Right renal cortex interstitium (tissue), 3 donors: ENCODE results near the gene UBE2D1. TPM values are rescaled to one million over a fixed set of nuclear protein-coding genes. Genes with fewer than 3 reads are reported as not detected.
A peak's percentile ranks its signal among the peaks of the same experiment; 100 is the strongest.
"Not testable (repeated sequence)": the region's sequence is repeated elsewhere in the genome, so short reads cannot be mapped to it uniquely, and the experiment has no call there.

Experiments used
- DNase-seq, 3 donors: peaks; one replicate each; pipeline ENCODE4 v3.0.0-alpha.2; 2013; ENCODE audit warnings: low read depth in 3 of 3, low spot score in 2 of 3
- polyA plus RNA-seq, 3 donors: library from polyadenylated mRNA; unstranded; fragments of 120-200 nt; gene quantifications; one replicate each; pipeline ENCODE4 v1.2.1, GENCODE V29; 2013; ENCODE audit not compliant: insufficient read length in 3 of 3

UBE2D1 gene
- polyA plus RNA-seq, 3 donors, result 39.0 to 43.0 (median 40.1) TPM

DNA sequence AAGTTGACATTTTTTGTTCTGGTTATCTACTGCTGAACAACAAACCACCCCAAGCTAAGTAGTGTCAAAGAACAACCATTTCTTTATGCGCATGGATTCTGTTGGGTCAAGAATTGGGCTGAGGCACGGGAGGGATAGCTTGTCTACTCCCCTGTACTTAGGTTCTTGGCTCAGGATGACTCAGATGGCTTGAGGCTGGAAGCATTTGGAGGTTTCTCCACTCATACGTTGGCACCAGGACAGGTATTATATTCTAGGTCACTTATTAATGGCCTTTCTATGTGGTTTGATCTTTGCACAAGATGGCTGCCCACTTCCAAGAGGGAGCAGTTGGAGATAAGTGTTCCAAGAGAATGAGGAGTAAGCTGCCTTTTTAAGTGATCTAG is 38.6 kb downstream of the UBE2D1 start:
- DNase-seq, result no peak

GRCh38 chr10:58382489-58382995 is 47.7 kb downstream of the UBE2D1 start:
- no peak for DNase-seq

- no peak for DNase-seq
These were observed 49.3 kb downstream of the UBE2D1 start for GRCh38 chr10:58384095-58384494.

DNA sequence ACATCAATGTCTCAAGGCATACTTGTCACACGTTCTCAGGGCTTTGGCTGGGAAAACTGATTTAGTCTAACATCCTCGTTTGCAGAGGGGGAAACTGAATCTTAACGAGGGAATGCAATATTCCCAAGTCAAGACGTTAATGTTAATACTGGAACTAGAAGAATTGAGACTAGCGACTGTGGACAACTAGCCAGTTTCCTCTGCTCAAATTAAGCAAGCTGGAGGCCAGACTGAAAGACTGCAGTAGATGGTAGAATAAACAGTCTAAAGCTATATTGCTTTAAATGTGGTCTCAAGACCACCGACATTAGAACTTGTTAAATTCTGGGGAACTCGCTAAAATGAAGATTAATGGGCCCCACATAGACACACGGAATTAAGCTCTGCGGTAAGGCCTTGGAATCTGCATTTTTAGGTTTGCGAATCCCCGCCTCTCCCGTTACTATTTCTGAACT is 49.8 kb downstream of the UBE2D1 start:
- peak in 2 of 3 donors; percentile 14 to 40 for DNase-seq

DNA sequence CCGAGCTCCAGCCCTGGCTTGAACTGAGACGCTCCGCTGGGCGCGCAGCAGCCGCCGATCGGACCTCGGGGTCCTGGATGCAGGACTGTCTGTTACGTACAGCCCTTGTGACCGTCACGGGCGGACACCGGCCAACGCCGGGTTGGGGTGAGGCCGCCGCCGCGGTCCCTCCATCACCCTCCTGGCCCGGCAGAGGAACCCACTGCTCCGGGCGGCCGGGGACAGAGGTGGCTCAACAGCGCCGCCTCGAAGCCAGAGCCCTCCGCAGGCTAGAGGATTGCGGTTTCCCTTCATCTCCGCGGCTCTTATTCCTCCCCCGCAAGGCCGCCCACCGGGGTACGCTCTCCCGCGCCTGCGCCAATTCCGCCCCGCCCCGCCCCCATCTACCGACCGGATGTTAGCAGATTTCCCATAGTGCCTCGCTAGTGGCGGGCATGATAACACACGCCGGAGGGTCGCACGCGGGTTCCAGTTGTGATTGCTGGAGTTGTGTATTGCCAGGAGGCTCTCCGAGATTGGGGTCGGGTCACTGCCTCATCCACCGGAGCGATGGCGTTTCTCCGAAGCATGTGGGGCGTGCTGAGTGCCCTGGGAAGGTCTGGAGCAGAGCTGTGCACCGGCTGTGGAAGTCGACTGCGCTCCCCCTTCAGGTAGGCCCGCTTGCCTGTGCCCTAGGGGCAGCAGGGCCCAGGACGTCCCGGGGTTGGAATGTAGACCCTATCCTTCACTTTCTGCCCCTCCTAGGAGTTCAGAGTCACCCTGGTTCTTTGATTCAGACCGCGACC is 50.4 kb downstream of the UBE2D1 start, which contains the start of gene TFAM:
TSS of gene TFAM (plus strand) at position 412 of the 785 bp plus-strand sequence. CDS start at position 550, 138 bp downstream.
- DNase-seq, result peak; percentile 74 to 87 (median 76)

DNA sequence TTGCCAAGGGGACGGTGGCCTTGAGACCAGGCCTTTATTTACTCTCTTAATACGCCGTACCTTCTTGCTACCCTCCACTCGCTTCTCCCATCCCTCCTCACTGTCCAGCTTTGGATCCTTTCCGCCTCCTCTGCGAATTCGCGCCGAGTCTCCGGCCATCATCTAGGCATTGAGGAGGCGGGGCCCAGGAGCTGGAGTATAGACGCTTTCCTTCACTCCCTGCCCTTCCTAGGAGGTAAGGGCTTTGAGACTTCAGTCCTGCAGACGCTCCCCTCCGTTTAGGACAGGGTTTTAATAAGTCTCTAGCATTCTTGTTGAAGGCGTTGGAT is 50.9 kb downstream of the UBE2D1 start:
- DNase-seq, result no peak

- DNase-seq, result no peak
These were observed 54.2 kb downstream of the UBE2D1 start for GRCh38 chr10:58389024-58389423.

GRCh38 chr10:58393317-58393716 is 58.5 kb downstream of the UBE2D1 start:
- no peak for DNase-seq

DNA sequence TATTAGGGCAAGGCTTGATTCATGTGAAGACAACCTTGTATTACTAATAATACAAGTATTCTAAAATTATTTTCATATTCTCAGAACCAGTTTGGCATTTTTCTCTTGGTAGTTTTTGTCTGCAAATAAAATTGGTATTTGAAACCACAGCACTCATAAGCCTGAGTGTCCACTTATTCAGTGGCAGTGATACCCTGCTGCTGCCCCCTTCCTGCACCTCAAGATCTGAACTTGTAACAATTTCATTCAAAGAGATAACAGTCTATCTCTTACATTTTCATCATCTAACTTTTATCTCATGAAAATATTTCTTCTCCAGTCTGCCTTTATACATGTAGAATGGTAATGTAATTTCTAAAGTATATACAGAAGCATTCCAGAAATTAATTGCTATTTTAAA is 59.7 kb downstream of the UBE2D1 start:
- DNase-seq, result no peak

DNA sequence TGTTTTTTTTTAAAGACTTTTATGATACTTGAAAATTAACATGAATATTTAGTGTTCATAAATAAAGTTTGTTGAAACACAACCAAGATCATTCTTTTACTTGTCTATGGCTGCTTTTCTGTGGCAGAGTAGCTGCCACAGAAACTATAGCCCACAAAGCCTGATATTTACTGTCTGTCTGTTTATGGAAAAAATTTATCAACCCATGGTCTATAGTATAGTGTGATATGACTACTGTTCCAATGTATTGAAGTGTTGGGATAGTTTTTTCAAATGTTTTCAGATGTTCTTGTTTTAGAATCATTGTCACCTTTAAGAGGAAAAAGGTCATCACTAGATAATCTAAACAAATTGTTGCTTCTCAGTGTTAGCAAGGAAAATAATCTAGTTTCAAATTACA is 61.3 kb downstream of the UBE2D1 start:
- no peak for DNase-seq

GRCh38 chr10:58397830-58398229 is 63.0 kb downstream of the UBE2D1 start:
- DNase-seq, result no peak

- no peak for DNase-seq
These were observed 64.6 kb downstream of the UBE2D1 start for GRCh38 chr10:58399410-58399809.

- DNase-seq, result no peak
These were observed 65.8 kb downstream of the UBE2D1 start for GRCh38 chr10:58400609-58401008.

DNA sequence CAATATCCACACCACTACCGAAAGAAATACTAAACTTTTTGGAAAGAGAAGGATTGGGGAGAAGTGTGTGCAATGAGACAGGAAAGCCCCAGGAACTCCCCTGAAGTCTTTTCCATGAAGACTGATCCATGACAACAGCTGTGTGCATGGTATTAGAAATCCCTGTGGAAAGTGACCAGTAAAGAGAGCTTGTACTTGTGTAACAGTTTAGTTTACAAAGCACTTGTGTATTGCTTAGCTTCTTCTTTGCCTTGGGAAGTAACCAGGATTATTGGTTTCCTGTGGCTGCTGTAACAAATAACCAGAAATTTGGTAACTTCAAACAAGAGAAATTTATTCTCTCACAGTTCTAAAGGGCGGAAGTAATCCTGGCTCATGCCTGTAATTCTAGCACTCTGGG is 69.2 kb downstream of the UBE2D1 start:
- DNase-seq, result no peak

DNA sequence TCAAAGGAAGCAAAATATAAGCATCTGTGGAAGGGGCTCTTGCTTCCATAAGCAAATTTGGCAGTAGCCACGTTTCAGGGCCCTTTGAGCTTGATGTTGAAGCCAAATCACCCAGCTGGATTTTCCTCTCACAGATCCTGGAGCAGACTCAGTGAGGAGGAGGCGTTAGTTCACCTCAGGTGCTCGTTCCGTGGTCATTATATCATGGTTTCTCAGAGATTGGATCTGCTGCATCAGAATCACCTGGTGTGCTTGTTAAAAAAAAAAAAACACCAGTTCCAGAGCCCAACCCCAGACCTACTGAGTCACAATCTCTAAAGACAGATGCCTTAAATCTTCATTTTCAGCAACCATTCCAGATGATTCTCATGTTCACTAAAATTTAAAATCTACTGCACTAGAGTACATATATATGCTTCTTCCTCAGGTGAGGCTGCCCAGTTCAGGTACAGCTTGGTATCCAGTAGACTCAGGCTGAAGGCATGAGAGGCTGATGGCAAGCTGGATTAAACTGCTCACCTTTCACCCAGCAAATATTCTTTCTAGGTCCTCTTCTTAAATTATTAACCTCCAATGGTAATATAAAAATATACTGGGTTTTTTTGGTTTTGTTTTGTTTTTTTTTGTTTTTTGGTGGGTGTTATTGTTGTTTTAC is 75.3 kb downstream of the UBE2D1 start:
- no peak for DNase-seq

DNA sequence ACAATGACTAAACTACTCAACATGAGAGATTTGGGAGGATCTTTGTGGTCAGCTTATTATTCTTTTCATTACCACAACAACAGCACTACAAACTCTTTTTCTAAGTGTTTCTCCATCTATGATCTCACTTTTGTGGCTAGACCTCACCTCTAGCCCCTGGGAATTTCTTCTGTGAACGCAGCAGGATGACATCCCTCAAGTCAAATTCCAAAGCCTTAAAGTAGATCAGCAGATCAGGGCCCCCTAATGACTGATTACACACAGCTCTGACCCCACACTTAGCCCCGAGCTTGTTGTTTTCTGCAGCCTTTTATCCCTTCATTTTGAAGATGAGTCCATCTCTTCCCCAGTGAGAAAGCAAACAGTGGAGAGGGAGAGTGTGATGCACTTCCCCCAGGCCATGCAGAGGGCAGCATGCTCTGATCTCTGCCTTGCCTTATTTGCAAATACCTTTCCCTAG is 77.7 kb downstream of the UBE2D1 start:
- no peak for DNase-seq

DNA sequence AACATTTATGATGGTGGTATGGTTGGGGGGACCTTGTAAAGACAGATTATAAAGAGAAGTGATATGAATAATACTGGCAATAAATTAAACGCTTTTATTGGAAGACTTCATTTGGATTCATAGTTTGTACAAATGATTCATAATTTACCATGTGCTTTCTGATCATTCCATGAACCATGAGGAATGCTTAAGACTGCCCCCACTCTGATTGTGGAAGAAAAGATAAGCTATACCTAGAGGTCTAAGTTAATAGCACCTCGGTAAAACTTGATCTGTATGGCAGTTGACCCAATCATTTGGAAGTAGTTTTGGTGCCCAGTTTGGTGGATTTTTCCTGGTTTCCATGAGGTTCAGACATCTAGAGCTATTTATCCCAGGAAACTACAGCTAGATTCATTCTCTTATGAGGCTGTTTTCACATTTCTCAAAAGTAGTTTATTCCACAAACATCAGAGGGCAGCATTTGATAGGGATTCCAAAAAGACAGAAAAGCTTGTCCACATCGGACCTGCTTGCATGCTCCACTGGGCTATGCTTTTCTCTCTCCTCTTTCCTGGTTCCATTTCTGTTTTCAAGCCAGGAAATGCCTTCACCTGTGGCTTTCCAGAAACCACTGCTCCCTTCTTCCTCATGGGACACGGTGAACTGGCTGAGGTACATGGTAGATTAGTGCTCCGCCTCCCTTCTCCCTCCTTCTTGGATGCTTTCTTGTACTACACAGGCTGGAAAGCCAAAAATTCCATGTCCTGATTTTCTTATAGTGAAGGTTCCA is 79.7 kb downstream of the UBE2D1 start:
- no peak for DNase-seq

GRCh38 chr10:58415757-58416156 is 81.0 kb downstream of the UBE2D1 start:
- DNase-seq, result no peak

DNA sequence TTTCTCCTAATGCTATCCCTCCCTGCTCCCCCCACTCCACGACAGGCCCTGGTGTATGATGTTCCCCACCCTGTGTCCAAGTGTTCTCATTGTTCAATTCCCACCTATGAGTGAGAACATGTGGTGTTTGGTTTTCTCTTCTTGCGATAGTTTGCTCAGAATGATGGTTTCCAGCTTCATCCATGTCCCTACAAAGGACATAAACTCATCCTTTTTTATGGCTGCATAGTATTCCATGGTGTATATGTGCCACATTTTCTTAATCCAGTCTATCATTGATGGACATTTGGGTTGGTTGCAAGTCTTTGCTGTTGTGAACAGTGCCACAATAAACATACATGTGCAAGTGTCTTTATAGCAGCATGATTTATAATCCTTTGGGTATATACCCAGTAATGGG is 83.1 kb downstream of the UBE2D1 start:
- DNase-seq, result not testable (repeated sequence)
